BJ (cell line): ENCODE results near the gene DCAF6. TPM values are rescaled to one million over a fixed set of nuclear protein-coding genes. Genes with fewer than 3 reads are reported as not detected.

Experiments
- CTCF ChIA-PET: fragments of 350-600 bp; formaldehyde crosslinking; extraction: SDS; loops from one replicate; lab custom pipeline; 2021; ENCODE audit warnings: antibody characterized with exemption, inconsistent platforms; lab: Yijun Ruan, JAX
- POLR2A ChIA-PET: fragments of 300-600 bp; sonication (Branson Sonifier 250); formaldehyde crosslinking; extraction: SDS; loops from one replicate; lab custom pipeline; 2021; ENCODE audit warnings: antibody characterized with exemption; lab: Charles Lee
- DNase-seq: peaks from one replicate; pipeline ENCODE4 v3.0.0-alpha.2; 2011; ENCODE audit warnings: low read depth
- H3K27me3 ChIP-seq: 2 replicates; pipeline ENCODE4 v1.6.0; 2011; ENCODE audit warnings: low read length; ENCODE audit not compliant: control insufficient read depth, insufficient read depth
- H3K36me3 ChIP-seq: 2 replicates; pipeline ENCODE4 v1.5.1; 2011; ENCODE audit warnings: low read length; ENCODE audit not compliant: control insufficient read depth, insufficient read depth
- H3K4me3 ChIP-seq: 2 replicates; pipeline ENCODE4 v1.5.1; 2011; ENCODE audit warnings: low read depth, mild to moderate bottlenecking, control low read depth, low read length
- polyA plus RNA-seq: library from polyadenylated mRNA; depleted of rRNA; stranded (reverse); fragments of >200 nt; gene quantifications from 2 replicates; pipeline ENCODE4 v1.2.3, GENCODE V29; 2011
- TF ChIP-seq, protein P1 (sequence below): IDR thresholded peaks from 2 replicates; pipeline ENCODE4 v1.5.1; 2011; ENCODE audit warnings: low read depth, mild to moderate bottlenecking, control low read depth, inconsistent platforms, low read length, moderate library complexity; ENCODE audit not compliant: insufficient read depth

Gene DCAF6
- polyA plus RNA-seq, 1 experiment, result 50.8 TPM

DNA sequence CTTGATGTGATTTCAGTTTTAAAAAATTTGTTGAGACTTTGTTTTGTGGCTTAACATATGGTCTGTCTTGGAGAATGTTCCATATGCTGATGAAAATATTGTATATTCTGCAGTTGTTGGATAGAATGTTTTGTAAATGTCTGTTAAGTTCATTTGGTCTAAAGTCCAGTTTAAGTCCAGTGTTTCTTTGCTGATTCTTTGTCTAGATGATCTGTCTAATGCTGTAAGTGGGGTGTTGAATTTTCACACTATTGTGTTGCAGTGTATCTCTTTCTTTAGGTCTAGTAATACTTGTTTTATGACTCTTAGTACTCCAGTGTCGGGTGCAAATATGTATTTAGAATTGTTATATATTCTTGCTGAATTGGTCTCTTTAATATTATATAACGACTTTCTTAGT, 11.2 kb downstream of the DCAF6 start:
- DNase-seq, result no peak
- ChIA-PET POLR2A (no interaction called here), CTCF (no interaction called here)
- peaks cover 3% of the 10 kb centered on the region for H3K36me3 ChIP-seq
- H3K27me3 ChIP-seq, result no peaks in the 10 kb centered on the region
- H3K4me3 ChIP-seq, result no peak overlapping the region
- TF ChIP-seq, protein P1, sequence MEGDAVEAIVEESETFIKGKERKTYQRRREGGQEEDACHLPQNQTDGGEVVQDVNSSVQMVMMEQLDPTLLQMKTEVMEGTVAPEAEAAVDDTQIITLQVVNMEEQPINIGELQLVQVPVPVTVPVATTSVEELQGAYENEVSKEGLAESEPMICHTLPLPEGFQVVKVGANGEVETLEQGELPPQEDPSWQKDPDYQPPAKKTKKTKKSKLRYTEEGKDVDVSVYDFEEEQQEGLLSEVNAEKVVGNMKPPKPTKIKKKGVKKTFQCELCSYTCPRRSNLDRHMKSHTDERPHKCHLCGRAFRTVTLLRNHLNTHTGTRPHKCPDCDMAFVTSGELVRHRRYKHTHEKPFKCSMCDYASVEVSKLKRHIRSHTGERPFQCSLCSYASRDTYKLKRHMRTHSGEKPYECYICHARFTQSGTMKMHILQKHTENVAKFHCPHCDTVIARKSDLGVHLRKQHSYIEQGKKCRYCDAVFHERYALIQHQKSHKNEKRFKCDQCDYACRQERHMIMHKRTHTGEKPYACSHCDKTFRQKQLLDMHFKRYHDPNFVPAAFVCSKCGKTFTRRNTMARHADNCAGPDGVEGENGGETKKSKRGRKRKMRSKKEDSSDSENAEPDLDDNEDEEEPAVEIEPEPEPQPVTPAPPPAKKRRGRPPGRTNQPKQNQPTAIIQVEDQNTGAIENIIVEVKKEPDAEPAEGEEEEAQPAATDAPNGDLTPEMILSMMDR, result no peak

DNA sequence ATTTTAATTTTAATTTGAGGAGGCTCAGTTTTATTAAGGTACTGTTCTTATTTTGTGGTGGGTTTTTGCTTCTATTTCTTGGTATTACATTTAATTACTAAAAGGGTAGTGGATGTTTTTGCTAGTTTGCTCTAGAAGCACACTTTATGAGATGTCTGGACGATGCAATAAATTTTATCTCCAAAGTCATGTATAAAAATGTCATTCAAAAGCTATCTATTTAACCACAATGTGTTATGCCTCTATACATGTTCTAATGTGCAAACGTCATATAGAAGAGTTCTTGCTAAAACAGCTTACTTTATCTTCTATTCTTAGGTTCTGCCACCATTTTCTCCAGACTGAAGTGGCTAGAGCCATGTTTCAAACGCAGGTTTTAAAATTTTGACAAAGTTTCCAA, 13.3 kb downstream of the DCAF6 start:
- CTCF ChIA-PET, result interaction anchor here (0.7 kb wide), 1 partner anchor 139 kb away, joined by 3 read pairs; no protein-coding TSS in a partner anchor
- H3K27me3 ChIP-seq, result no peaks in the 10 kb centered on the region
- no peak for DNase-seq
- H3K36me3 ChIP-seq, result peaks cover 6% of the 10 kb centered on the region
- POLR2A ChIA-PET, result no interaction called here
- no peak overlapping the region for H3K4me3 ChIP-seq
- TF ChIP-seq, protein P1, result no peak

DNA sequence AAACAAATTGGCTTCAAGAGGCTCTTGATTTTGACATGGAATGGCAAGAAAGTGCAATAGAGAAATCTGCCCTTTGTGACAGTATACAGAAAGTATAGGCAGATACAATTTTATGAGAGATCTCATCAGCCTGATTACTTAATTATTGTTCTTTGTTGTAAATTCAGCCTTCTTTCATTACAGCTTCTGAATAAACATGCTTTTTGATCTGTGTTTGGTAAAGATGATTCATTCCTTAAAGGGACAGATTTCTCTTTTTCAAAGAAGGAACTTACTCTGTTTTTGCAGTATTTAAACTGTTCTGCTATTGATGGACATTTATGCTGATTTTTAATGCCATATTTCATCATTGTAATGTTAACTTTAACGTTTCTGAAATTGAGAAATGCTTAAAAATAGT, 14.1 kb downstream of the DCAF6 start:
- Histone ChIP-seq H3K4me3 (no peak overlapping the region), H3K36me3 (peaks cover 6% of the 10 kb centered on the region), H3K27me3 (no peaks in the 10 kb centered on the region)
- ChIA-PET POLR2A (no interaction called here), CTCF (no interaction called here)
- TF ChIP-seq, protein P1, result no peak
- no peak for DNase-seq

DNA sequence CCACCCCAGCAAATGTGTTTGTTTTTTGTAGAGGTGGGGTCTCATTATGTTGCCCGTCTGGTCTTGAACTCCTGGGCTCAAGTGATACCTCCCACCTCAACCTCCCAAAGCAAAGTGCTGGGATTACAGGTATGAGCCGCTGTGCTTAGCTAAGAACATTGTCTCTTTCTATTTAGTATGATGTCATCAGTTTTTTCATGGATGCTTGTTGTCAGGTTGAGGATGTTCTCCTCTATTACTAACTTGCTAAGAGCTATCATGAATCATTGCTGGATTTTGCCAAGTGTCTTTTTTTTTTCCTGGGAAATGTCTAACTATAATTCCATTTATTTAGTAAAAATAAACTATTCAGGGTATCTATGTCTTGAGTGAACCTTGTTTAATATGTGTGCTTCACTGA, 19.4 kb downstream of the DCAF6 start:
- TF ChIP-seq, protein P1, result no peak
- H3K4me3 ChIP-seq, result no peak overlapping the region
- peaks cover 6% of the 10 kb centered on the region for H3K36me3 ChIP-seq
- POLR2A ChIA-PET, result no interaction called here
- H3K27me3 ChIP-seq, result no peaks in the 10 kb centered on the region
- DNase-seq, result no peak
- CTCF ChIA-PET, result no interaction called here

DNA sequence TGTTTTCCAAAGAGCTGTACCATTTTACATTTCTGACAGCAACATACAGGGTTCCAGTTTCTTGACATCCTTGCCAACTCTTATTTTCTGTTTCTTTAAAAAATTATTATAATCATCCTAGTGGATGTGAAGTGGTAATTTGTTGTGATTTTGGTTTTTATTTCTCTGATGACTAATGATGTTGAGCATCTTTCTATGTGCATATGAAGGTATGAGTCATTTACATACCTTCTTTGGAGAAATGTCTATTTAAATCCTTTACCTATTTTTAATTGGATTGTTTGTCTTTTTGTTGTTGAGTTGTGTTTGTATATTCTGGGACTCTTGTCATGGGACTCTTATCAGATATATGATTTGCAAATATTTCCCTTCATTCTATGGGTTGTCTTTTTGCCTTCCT, 21.2 kb downstream of the DCAF6 start:
- TF ChIP-seq, protein P1, result no peak
- POLR2A ChIA-PET, result no interaction called here
- CTCF ChIA-PET, result no interaction called here
- 0 out of 2 replicates have a peak, but pooled peaks cover 3% of the 10 kb centered on the region for H3K36me3 ChIP-seq
- no peak overlapping the region for H3K4me3 ChIP-seq
- DNase-seq, result no peak
- no peaks in the 10 kb centered on the region for H3K27me3 ChIP-seq
